Neutrophil (primary cell): Measurements from ENCODE around the gene FGF14.

Experiments used
- H3K27ac ChIP-seq: fragments of 200-600 bp; sonication (generic); 2 replicates; pipeline ENCODE4 v1.5.1; 2016; ENCODE audit warnings: mild to moderate bottlenecking, moderate library complexity
- H3K27me3 ChIP-seq: fragments of 200-600 bp; sonication (generic); 2 replicates; pipeline ENCODE4 v1.6.0; 2016; ENCODE audit warnings: mild to moderate bottlenecking
- H3K36me3 ChIP-seq: fragments of 200-600 bp; sonication (generic); 2 replicates; pipeline ENCODE4 v1.5.1; 2017
- H3K4me1 ChIP-seq, 2 experiments: fragments of 200-600 bp in 1 of 2; sonication (generic) in 1 of 2; 1 replicate in 1 of 2; 2 replicates in 1 of 2; pipeline versions ENCODE4 v1.5.1 to v1.6.1; 2013 to 2016; ENCODE audit warnings: low read depth in 1 of 2, low read length in 1 of 2, mild to moderate bottlenecking in 1 of 2, moderate library complexity in 1 of 2; ENCODE audit not compliant: control insufficient read depth in 1 of 2, insufficient read depth in 1 of 2
- H3K4me3 ChIP-seq, 2 experiments: fragments of 200-600 bp in 1 of 2; sonication (generic) in 1 of 2; 1 replicate in 1 of 2; 2 replicates in 1 of 2; pipeline ENCODE4 v1.5.1; 2013 to 2016; ENCODE audit warnings: low read depth in 1 of 2, low read length in 1 of 2, mild to moderate bottlenecking in 1 of 2, moderate library complexity in 1 of 2
- H3K9me3 ChIP-seq: fragments of 200-600 bp; sonication (generic); 2 replicates; pipeline ENCODE4 v1.5.1; 2016
- TF ChIP-seq, protein P1 (sequence below): fragments of 200-600 bp; sonication (generic); IDR thresholded peaks from 2 replicates; pipeline ENCODE4 v1.5.1; 2016; ENCODE audit warnings: antibody characterized with exemption

Gene FGF14

DNA sequence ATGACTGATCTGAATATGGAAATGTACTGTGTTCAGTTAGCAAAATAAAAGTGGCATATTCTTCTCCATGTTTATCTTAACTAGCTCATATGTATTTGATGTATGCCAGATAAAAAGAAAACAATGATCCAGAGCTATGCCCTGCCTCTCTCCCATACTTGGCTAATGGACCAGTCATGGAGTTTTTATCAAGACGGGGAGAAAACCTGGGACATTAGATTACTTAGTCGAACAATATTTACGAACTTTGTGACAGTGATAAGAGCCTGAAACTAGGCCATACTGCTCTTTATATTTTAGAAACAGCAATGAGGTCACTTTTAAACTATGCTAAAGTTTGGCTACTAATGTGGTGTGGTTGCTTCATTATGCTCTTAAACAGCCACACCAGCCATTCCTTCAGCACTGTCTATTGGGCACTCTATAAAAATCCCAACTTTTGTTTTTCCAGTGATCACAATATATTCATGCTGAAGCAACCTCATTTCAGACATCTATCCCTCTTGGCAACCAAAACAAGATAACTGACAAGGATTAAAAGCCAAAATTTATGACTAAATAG lies 265.0 kb downstream of the FGF14 start:
- Histone ChIP-seq H3K4me3 (no peak overlapping the region), H3K36me3 (no peaks in the 10 kb centered on the region), H3K27me3 (no peaks in the 10 kb centered on the region), H3K4me1 (no peaks in the 10 kb centered on the region), H3K9me3 (no peaks in the 10 kb centered on the region), H3K27ac (no peak overlapping the region)
- TF ChIP-seq, protein P1, sequence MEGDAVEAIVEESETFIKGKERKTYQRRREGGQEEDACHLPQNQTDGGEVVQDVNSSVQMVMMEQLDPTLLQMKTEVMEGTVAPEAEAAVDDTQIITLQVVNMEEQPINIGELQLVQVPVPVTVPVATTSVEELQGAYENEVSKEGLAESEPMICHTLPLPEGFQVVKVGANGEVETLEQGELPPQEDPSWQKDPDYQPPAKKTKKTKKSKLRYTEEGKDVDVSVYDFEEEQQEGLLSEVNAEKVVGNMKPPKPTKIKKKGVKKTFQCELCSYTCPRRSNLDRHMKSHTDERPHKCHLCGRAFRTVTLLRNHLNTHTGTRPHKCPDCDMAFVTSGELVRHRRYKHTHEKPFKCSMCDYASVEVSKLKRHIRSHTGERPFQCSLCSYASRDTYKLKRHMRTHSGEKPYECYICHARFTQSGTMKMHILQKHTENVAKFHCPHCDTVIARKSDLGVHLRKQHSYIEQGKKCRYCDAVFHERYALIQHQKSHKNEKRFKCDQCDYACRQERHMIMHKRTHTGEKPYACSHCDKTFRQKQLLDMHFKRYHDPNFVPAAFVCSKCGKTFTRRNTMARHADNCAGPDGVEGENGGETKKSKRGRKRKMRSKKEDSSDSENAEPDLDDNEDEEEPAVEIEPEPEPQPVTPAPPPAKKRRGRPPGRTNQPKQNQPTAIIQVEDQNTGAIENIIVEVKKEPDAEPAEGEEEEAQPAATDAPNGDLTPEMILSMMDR: no peak

DNA sequence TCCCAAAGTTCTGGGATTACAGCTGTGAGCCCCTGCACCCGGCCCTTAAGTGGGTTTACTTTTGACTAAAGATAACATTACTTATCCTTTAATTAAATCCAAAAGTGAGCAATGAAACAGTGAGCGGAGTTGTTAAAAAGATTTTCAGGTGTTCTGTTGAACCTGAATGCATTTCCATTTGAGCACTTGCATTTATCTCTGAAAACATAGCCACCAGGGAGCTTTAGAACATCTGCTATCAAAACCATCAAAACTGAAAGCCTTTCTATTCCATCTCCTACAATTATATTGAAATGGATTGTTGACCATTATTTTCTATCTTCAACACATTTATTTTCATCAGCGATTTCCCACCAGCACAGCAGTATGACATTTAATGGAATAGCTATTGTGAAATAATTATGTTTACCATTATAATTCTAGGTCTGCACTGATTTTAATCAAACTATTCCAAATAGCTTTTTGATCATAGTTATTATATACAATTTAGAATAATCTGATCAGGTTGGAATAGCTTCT lies 269.0 kb downstream of the FGF14 start:
- Histone ChIP-seq H3K27me3 (no peaks in the 10 kb centered on the region), H3K27ac (no peak overlapping the region), H3K36me3 (no peaks in the 10 kb centered on the region), H3K9me3 (no peaks in the 10 kb centered on the region), H3K4me3 (no peak overlapping the region), H3K4me1 (no peaks in the 10 kb centered on the region)
- TF ChIP-seq, protein P1: no peak

DNA sequence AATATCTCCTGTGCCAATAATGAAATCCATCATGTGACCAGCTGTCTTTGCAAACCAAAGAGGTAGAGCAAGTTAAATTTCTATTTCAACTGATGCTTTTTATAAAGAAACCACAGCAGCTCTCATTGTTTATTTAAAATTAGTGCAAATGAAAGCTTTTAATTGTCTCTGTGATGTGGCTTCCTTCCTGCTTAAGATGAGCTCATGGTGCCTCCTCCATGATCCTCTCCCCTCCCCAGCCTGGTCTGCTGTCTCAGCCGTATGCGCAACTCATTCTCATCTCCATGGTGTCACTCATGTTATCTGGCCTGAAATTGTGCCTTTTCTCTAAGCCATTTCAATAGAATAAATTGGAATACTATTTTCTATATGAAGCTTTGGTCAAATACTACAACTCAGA lies 270.6 kb downstream of the FGF14 start:
- TF ChIP-seq, protein P1: no peak
- no peak overlapping the region for H3K4me3 ChIP-seq

DNA sequence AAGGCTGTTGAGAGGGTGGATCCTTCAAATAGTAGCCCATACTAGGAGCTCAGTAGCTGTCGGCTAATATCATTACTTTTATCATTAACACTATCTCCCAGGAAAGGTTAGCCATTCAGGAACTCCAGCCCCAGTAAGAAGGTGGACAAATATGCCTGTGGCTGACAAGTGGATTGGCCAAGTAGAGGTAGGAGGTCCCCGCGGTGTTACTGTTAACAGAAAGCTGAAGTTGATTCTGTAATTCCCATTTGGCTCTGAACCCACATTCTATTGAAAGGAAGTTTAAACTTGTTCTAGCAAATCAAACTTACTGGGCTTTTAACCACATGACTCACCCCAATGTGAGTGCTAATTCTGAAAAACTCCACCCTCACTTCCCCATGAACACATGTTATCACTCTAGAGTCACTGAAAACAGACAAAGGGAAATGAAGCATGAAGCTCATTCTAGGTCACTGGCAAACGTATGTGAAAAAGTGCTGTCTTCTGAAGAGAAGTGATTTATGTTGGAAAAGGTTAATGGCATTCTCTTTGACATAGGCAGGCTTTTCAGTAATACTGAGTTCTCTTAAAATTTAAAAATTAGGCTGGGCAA lies 273.5 kb downstream of the FGF14 start:
- Histone ChIP-seq H3K4me3 (no peak overlapping the region), H3K27me3 (no peaks in the 10 kb centered on the region), H3K27ac (no peak overlapping the region), H3K9me3 (no peaks in the 10 kb centered on the region), H3K4me1 (no peaks in the 10 kb centered on the region), H3K36me3 (no peaks in the 10 kb centered on the region)
- TF ChIP-seq, protein P1: no peak

More for the DNA sequence above, 270.6 kb downstream of the FGF14 start:
- H3K27ac ChIP-seq: no peak overlapping the region
- no peaks in the 10 kb centered on the region for H3K27me3 ChIP-seq
- H3K9me3 ChIP-seq: no peaks in the 10 kb centered on the region
- H3K36me3 ChIP-seq: no peaks in the 10 kb centered on the region
- H3K4me1 ChIP-seq: no peaks in the 10 kb centered on the region

DNA sequence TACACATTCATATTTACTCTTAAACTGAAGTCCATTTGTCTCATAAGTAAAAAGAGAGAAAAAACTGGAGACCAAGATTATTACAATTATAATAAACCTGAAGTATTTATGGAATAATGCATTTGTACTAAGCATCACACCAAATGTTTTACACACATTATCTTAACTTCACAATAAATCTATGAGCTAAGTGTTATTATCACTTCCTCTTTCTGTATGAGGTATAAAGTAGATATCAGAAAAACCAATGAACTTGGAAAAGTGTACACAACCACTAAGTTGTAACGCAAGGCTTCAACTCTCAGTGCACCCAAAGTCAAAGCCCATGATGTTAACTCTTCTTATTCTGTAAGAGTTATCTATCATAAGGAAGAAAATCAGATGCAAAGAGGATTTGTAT lies 274.7 kb downstream of the FGF14 start:
- TF ChIP-seq, protein P1: no peak
- Histone ChIP-seq H3K4me3 (no peak overlapping the region), H3K27ac (no peak overlapping the region), H3K27me3 (no peaks in the 10 kb centered on the region), H3K4me1 (no peaks in the 10 kb centered on the region), H3K9me3 (no peaks in the 10 kb centered on the region), H3K36me3 (no peaks in the 10 kb centered on the region)
